ENCODE data around the gene INAFM1.

The INAFM1 gene

GRCh38 chr19:47321630-47322029, 46.9 kb downstream of the INAFM1 start:
- no peak for DNase-seq (ENCODE audit: low read depth)
- H3K4me1 ChIP-seq (ENCODE audit: control insufficient read depth, insufficient read depth, low read length), result no peaks in the 10 kb centered on the region
- no peak overlapping the region for H3K9ac ChIP-seq (ENCODE audit: low read length)
- peaks cover 5% of the 10 kb centered on the region for H3K9me3 ChIP-seq (ENCODE audit: control insufficient read depth, low read length)
- H3K27me3 ChIP-seq (replicated peaks; ENCODE audit: control insufficient read depth, insufficient read depth, low read length), result peaks cover 20% of the 10 kb centered on the region
- no peak overlapping the region for H3K4me3 ChIP-seq (ENCODE audit: low read length)
- no peaks in the 10 kb centered on the region for H3K36me3 ChIP-seq (ENCODE audit: control insufficient read depth, insufficient read depth, low read length, severe bottlenecking)

- H3K9me3 ChIP-seq (ENCODE audit: control insufficient read depth, low read length), result peaks cover 5% of the 10 kb centered on the region
- H3K36me3 ChIP-seq (ENCODE audit: control insufficient read depth, insufficient read depth, low read length, severe bottlenecking), result no peaks in the 10 kb centered on the region
- peaks cover 20% of the 10 kb centered on the region for H3K27me3 ChIP-seq (replicated peaks; ENCODE audit: control insufficient read depth, insufficient read depth, low read length)
- no peak overlapping the region for H3K4me3 ChIP-seq (ENCODE audit: low read length)
- DNase-seq (ENCODE audit: low read depth), result no peak
- H3K9ac ChIP-seq (ENCODE audit: low read length), result no peak overlapping the region
- no peaks in the 10 kb centered on the region for H3K4me1 ChIP-seq (ENCODE audit: control insufficient read depth, insufficient read depth, low read length)
Measured at GRCh38 chr19:47322058-47322457, 47.4 kb downstream of the INAFM1 start.

- no peaks in the 10 kb centered on the region for H3K4me1 ChIP-seq (ENCODE audit: control insufficient read depth, insufficient read depth, low read length)
- no peaks in the 10 kb centered on the region for H3K36me3 ChIP-seq (ENCODE audit: control insufficient read depth, insufficient read depth, low read length, severe bottlenecking)
- H3K4me3 ChIP-seq (ENCODE audit: low read length), result no peak overlapping the region
- peaks cover 5% of the 10 kb centered on the region for H3K9me3 ChIP-seq (ENCODE audit: control insufficient read depth, low read length)
- H3K27me3 ChIP-seq (replicated peaks; ENCODE audit: control insufficient read depth, insufficient read depth, low read length), result peaks cover 20% of the 10 kb centered on the region
- H3K9ac ChIP-seq (ENCODE audit: low read length), result no peak overlapping the region
- DNase-seq (ENCODE audit: low read depth), result no peak
Measured at GRCh38 chr19:47323409-47323808, 48.7 kb downstream of the INAFM1 start.

DNA sequence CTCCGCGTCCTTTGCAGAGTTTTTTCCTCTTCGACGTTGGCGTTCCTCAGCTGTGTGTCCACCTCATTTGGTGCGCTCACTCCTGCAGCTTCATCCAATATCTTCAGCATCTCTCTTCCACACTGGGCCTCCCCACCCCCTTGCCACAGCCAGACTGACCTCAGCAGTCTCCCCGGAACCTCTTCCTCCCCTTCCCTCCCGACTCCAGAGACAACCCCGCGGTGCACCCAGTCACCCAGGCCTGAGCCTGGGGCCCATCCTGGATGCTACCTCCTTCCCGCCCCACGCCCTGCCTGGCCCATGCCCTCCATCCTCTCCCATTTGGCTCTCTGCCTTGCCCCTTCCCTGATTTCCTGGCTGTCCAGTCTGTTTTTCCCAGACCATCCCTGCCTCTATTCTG, 49.2 kb downstream of the INAFM1 start:
- peaks cover 5% of the 10 kb centered on the region for H3K9me3 ChIP-seq (ENCODE audit: control insufficient read depth, low read length)
- no peak for DNase-seq (ENCODE audit: low read depth)
- peaks cover 20% of the 10 kb centered on the region for H3K27me3 ChIP-seq (replicated peaks; ENCODE audit: control insufficient read depth, insufficient read depth, low read length)
- no peak overlapping the region for H3K9ac ChIP-seq (ENCODE audit: low read length)
- no peaks in the 10 kb centered on the region for H3K4me1 ChIP-seq (ENCODE audit: control insufficient read depth, insufficient read depth, low read length)
- H3K36me3 ChIP-seq (ENCODE audit: control insufficient read depth, insufficient read depth, low read length, severe bottlenecking), result no peaks in the 10 kb centered on the region
- H3K4me3 ChIP-seq (ENCODE audit: low read length), result no peak overlapping the region

DNA sequence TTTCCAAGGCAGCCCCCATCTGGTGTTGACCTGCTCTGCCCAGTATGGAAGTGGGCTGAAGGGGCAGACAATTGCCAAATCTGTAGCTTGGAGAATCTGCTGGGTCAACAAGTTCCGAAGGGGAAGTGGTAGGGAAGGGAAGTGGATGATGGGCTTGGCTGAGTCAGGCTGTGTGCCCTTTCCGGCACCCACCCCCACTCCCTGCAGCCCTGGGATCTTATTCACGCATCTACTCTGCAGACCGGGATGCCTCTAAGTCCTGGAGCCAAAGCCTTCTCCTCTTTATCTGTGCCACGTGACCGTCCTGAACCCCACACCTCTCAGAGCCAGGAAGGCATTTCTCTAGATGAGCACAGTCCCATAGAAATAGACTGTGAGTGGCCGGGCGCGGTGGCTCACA, 49.8 kb downstream of the INAFM1 start:
- H3K4me3 ChIP-seq (ENCODE audit: low read length), result no peak overlapping the region
- H3K9me3 ChIP-seq (ENCODE audit: control insufficient read depth, low read length), result peaks cover 5% of the 10 kb centered on the region
- no peak for DNase-seq (ENCODE audit: low read depth)
- no peaks in the 10 kb centered on the region for H3K4me1 ChIP-seq (ENCODE audit: control insufficient read depth, insufficient read depth, low read length)
- no peaks in the 10 kb centered on the region for H3K36me3 ChIP-seq (ENCODE audit: control insufficient read depth, insufficient read depth, low read length, severe bottlenecking)
- no peak overlapping the region for H3K9ac ChIP-seq (ENCODE audit: low read length)
- peaks cover 19% of the 10 kb centered on the region for H3K27me3 ChIP-seq (replicated peaks; ENCODE audit: control insufficient read depth, insufficient read depth, low read length)
